GM12878 (cell line): ENCODE data around the gene BIRC7. TPM values are rescaled to one million over a fixed set of nuclear protein-coding genes. Genes with fewer than 3 reads are reported as not detected.

Source experiments
- ATAC-seq: fragments of 200-7000 bp; cut with Tn5 transposase; 3 replicates; pipeline ENCODE4 v1.9.1; 2020; ENCODE audit warnings: mild to moderate bottlenecking, moderate library complexity
- BruUV-seq: library from RNA; stranded (reverse); fragments of 400-500 nt; replicated peaks from 2 replicates; lab custom pipeline; 2021; lab: Mats Ljungman, UMichigan
- CTCF ChIA-PET: fragments of 300-600 bp; sonication (Branson Sonifier 250); formaldehyde crosslinking; extraction: SDS; loops from one replicate; lab custom pipeline; 2021; ENCODE audit warnings: inconsistent platforms; lab: Yijun Ruan, JAX
- POLR2A ChIA-PET: fragments of 350-600 bp; formaldehyde crosslinking; extraction: SDS; loops from one replicate; lab custom pipeline; 2021; ENCODE audit warnings: inconsistent platforms; lab: Charles Lee
- RAD21 ChIA-PET: fragments of 300-600 bp; sonication (Branson Sonifier 250); formaldehyde crosslinking; loops from one replicate; lab custom pipeline; 2023; ENCODE audit warnings: antibody characterized with exemption; ENCODE audit not compliant: unreplicated experiment; lab: Charles Lee
- SMC1A ChIA-PET: fragments of 300-600 bp; sonication (Branson Sonifier 250); formaldehyde crosslinking; loops from one replicate; lab custom pipeline; 2023; ENCODE audit not compliant: unreplicated experiment, uncharacterized antibody; lab: Charles Lee
- DNase-seq: peaks from one replicate; pipeline ENCODE4 v3.0.0-alpha.2; 2011; ENCODE audit warnings: low read depth, low spot score
- FAIRE-seq: peaks from 3 replicates; lab custom pipeline; 2011; peaks lifted over from hg19 to GRCh38; lab: Jason Lieb, UNC
- H2AFZ ChIP-seq: 2 replicates; pipeline ENCODE4 v1.6.0; 2011; ENCODE audit warnings: low read depth, low read length, control low read depth; ENCODE audit not compliant: control insufficient read depth
- H3K27ac ChIP-seq: 2 replicates; pipeline ENCODE4 v1.5.1; 2011; ENCODE audit warnings: control low read depth; ENCODE audit not compliant: control insufficient read depth, insufficient read depth
- H3K27me3 ChIP-seq, 2 experiments: replicated peaks in 1 of 2; 2 replicates each; pipeline versions ENCODE4 v1.6.0 to v1.6.1; 2011; ENCODE audit warnings: low read length in 1 of 2; ENCODE audit not compliant: control insufficient read depth in 2 of 2, insufficient read depth in 2 of 2
- H3K36me3 ChIP-seq, 2 experiments: 2 replicates each; pipeline ENCODE4 v1.5.1; 2011; ENCODE audit warnings: low read length in 1 of 2; ENCODE audit not compliant: control insufficient read depth in 2 of 2, insufficient read depth in 2 of 2
- H3K4me1 ChIP-seq: 2 replicates; pipeline ENCODE4 v1.6.1; 2011; ENCODE audit warnings: mild to moderate bottlenecking, low read length, moderate library complexity, mixed read lengths; ENCODE audit not compliant: control insufficient read depth, insufficient read depth
- H3K4me2 ChIP-seq: 2 replicates; pipeline ENCODE4 v1.6.0; 2011; ENCODE audit warnings: control low read depth; ENCODE audit not compliant: control insufficient read depth, insufficient read depth
- H3K4me3 ChIP-seq: fragments of 200-600 bp; sonication (generic); 2 replicates; pipeline ENCODE4 v1.5.1; 2016
- H3K79me2 ChIP-seq: 2 replicates; pipeline ENCODE4 v1.6.0; 2011; ENCODE audit warnings: low read length; ENCODE audit not compliant: control insufficient read depth, insufficient read depth
- H3K9ac ChIP-seq: 2 replicates; pipeline ENCODE4 v1.8.0; 2011; ENCODE audit warnings: low read length, control low read depth, mixed read lengths; ENCODE audit not compliant: control insufficient read depth, insufficient read depth
- H3K9me3 ChIP-seq: replicated peaks from 3 replicates; pipeline ENCODE4 v1.5.1; 2011; ENCODE audit warnings: mild to moderate bottlenecking, low read length; ENCODE audit not compliant: control insufficient read depth, insufficient read depth
- H4K20me1 ChIP-seq: 2 replicates; pipeline ENCODE4 v1.6.0; 2011; ENCODE audit not compliant: control insufficient read depth, insufficient read depth
- POLR2A ChIP-seq: IDR thresholded peaks from 2 replicates; pipeline ENCODE4 v1.6.1; 2011; ENCODE audit warnings: low read depth, mild to moderate bottlenecking, low read length
- ZNF592 ChIP-seq: fragments of 450-650 bp; IDR thresholded peaks from 2 replicates; pipeline ENCODE4 v1.6.1; 2017; ENCODE audit warnings: mild to moderate bottlenecking, moderate library complexity
- WGBS: methylation state at CpG from one replicate; pipeline ENCODE4 v1.1.6; 2016; ENCODE audit warnings: low lambda C conversion rate; ENCODE audit not compliant: insufficient replicate concordance, insufficient coverage; ENCODE audit errors: missing lambda C conversion rate; 5-methylcytosine and 5-hydroxymethylcytosine counted together
- in situ Hi-C: fragments of 300-500 bp; cut with MboI; formaldehyde crosslinking; loops from 9 replicates; pipeline ENCODE4 v1.14.3; 2018; ENCODE audit warnings: mixed read lengths
- intact Hi-C: fragments of 100-400 bp; cut with micrococcal nuclease; formaldehyde crosslinking; loops from one replicate; pipeline ENCODE4 v1.14.2; 2022; ENCODE audit not compliant: unreplicated experiment
- polyA plus RNA-seq, 11 experiments: library from polyadenylated mRNA; depleted of rRNA in 4 of 11; unstranded in 6 of 11; stranded (reverse) in 5 of 11; fragments of >200 nt; fragmentation: Nextera tagmentation in 4 of 11; fragmentation: Illumina TruSeq in 1 of 11; extraction: Ambion mirVana in 4 of 11; extraction: Trizol in 1 of 11; gene quantifications; 1 replicate in 1 of 11; 2 replicates in 10 of 11; pipeline versions ENCODE4 v1.2.1 to v1.2.3, GENCODE V29; 2011 to 2016; ENCODE audit warnings: inconsistent platforms in 2 of 11, missing spikeins in 2 of 11, low read depth in 1 of 11
- total RNA-seq, 4 experiments: library from RNA; depleted of rRNA in 3 of 4; stranded (reverse); fragments of >200 nt in 3 of 4; fragmentation: Illumina TruSeq in 1 of 4; extraction: Trizol in 1 of 4; gene quantifications; 2 replicates each; pipeline versions ENCODE4 v1.2.1 to v1.2.3, GENCODE V29; 2013 to 2021

The BIRC7 gene
- total and polyA plus RNA-seq, 10 of the 15 experiments (the other 5 are each of a cell fraction or from before 2014, with no cell fraction given) = 0.31 TPM; not detected in 9

GRCh38 chr20:63288581-63289251, 53.0 kb downstream of the BIRC7 start:
- Histone ChIP-seq H3K9me3 (no peaks in the 10 kb centered on the region), H3K79me2 (no peaks in the 10 kb centered on the region), H3K27me3 (no peaks in the 10 kb centered on the region; a peak in 1 of 4 replicates), H3K9ac (no peak overlapping the region), H3K4me1 (no peaks in the 10 kb centered on the region), H3K4me2 (no peak overlapping the region), H3K27ac (no peak overlapping the region), H3K4me3 (no peak overlapping the region), H3K36me3 (peaks cover 2 to 9% of the 10 kb centered on the region in 2 experiments), H2AFZ (no peak overlapping the region), H4K20me1 (no peaks in the 10 kb centered on the region)
- TF ChIP-seq POLR2A (peak; percentile 61), ZNF592 (no peak)
- no TSS peak for BruUV-seq
- DNase-seq (no peak), ATAC-seq (no peak), FAIRE-seq (no peak)
- ChIA-PET POLR2A (interaction anchor here (0.9 kb wide), 1 partner anchor 22 kb away, joined by 3 read pairs; no protein-coding TSS in a partner anchor), CTCF (interaction anchor here (1.8 kb wide), 1 partner anchor 65 kb away, joined by 6 read pairs; no protein-coding TSS in a partner anchor), SMC1A (interaction anchor here (0.6 kb wide), 1 partner anchor 65 kb away, joined by 3 read pairs; no protein-coding TSS in a partner anchor), RAD21 (no interaction called here)
- intact Hi-C loops = no loop called here
- WGBS = 83% methylated on average over 27 of the region's 28 CpGs
- in situ Hi-C loops = no loop called here
